Measurements from ENCODE around the gene MMUT. TPM values are rescaled to one million over a fixed set of nuclear protein-coding genes. Genes with fewer than 3 reads are reported as not detected.
"Not testable (repeated sequence)": the region's sequence is repeated elsewhere in the genome, so short reads cannot be mapped to it uniquely, and the experiment has no call there.

Gene MMUT
- total RNA-seq, 1 experiment from 2014 or later = 12.4 TPM

DNA sequence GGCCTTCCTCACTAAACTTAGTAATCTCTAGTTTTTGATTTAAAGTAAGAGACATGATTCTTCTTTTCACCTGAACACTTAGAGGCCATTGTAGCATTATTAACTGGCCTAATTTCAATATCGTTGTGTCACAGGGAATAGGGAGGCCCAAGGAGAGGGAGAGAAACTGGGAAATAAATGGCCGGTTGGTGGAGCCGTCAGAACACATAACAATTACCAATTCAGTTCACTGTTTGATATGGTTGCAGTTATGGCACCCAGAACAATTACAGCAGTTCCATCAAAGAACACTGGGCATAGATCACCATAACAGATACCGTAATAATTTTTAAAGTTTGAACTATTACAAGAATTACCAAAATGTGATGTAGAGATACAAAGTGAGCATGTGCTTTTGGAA is 27.6 kb upstream of the MMUT start:
- BruUV-seq (replicated peaks) = no TSS peak

DNA sequence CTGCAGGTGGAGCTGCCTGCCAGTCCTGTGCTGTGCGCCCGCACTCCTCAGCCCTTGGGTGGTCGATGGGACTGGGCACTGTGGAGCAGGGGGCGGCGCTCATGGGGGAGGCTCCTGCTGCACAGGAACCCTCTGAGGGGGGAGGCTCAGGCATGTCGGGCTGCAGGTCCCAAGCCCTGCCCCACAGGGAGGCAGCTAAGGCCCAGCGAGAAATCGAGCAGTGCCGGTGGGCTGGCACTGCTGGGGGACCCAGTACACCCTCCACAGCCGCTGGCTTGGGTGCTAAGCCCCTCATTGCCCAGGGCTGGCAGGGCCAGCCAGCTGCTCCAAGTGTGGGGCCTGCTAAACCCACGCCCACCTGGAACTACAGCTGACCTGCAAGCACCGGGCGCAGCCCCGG is 20.3 kb upstream of the MMUT start:
- H3K9me2 ChIP-seq (ENCODE audit: insufficient read depth); H3K27ac ChIP-seq (ENCODE audit: low read depth, low read length); RAD21 ChIA-PET (ENCODE audit: low non-redundant PET in 1 of 2, low total read pairs in 2 of 2, uncharacterized antibody in 2 of 2, unreplicated experiment in 2 of 2); H3K4me1 ChIP-seq (ENCODE audit: control insufficient read depth in 1 of 2, insufficient read depth in 2 of 2, low read length in 2 of 2); H3K27me3 ChIP-seq (ENCODE audit: insufficient read depth, low read length); DNase-seq (ENCODE audit: low read depth, low spot score); H3K4me3 ChIP-seq (replicated peaks in 1 of 2; ENCODE audit: low read depth in 1 of 2, low read length in 2 of 2); H2AFZ ChIP-seq (ENCODE audit: low read depth, low read length, poor library complexity, severe bottlenecking); H3K79me2 ChIP-seq (ENCODE audit: insufficient read depth, low read length); ATAC-seq; H3K9me3 ChIP-seq (ENCODE audit: control insufficient read depth in 1 of 2, insufficient read depth in 1 of 2, low read depth in 1 of 2, low read length in 2 of 2); POLR2A ChIA-PET; H3K36me3 ChIP-seq (ENCODE audit: control insufficient read depth in 1 of 2, insufficient read depth in 2 of 2, low read length in 2 of 2); H3K9ac ChIP-seq (ENCODE audit: low read length); intact Hi-C loops (cut with micrococcal nuclease); BruUV-seq (replicated peaks); CTCF ChIA-PET; H4K20me1 ChIP-seq (ENCODE audit: insufficient read depth); H3K4me2 ChIP-seq (ENCODE audit: low read length): not testable (repeated sequence)

More for the DNA sequence above, 27.6 kb upstream of the MMUT start:
- no peaks in the 10 kb centered on the region for H3K27me3 ChIP-seq (ENCODE audit: insufficient read depth, low read length)
- TF ChIP-seq RAD21 (IDR thresholded peaks at IDR 0.05; ENCODE audit: low read depth) (no peak), SP1 (IDR thresholded peaks at IDR 0.05; ENCODE audit: low read depth) (no peak), JUND (IDR thresholded peaks at IDR 0.05) (no peak), SRF (IDR thresholded peaks at IDR 0.05; ENCODE audit: low read depth) (no peak), ZFX (IDR thresholded peaks at IDR 0.05) (no peak), EZH2phosphoT487 (IDR thresholded peaks at IDR 0.05; ENCODE audit: borderline replicate concordance) (no peak), EZH2 (IDR thresholded peaks at IDR 0.05) (no peak), CBX3 (IDR thresholded peaks at IDR 0.05; ENCODE audit: low read depth) (no peak), ELF1 (IDR thresholded peaks at IDR 0.05; ENCODE audit: borderline replicate concordance, low read depth) (no peak), EGR1 (IDR thresholded peaks at IDR 0.05; ENCODE audit: low read depth) (no peak), SIN3A (IDR thresholded peaks at IDR 0.05; ENCODE audit: low read depth) (no peak)
- TF ChIP-seq, protein P1, sequence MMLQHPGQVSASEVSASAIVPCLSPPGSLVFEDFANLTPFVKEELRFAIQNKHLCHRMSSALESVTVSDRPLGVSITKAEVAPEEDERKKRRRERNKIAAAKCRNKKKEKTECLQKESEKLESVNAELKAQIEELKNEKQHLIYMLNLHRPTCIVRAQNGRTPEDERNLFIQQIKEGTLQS (IDR thresholded peaks at IDR 0.05) = no peak
- TF ChIP-seq, protein P2, sequence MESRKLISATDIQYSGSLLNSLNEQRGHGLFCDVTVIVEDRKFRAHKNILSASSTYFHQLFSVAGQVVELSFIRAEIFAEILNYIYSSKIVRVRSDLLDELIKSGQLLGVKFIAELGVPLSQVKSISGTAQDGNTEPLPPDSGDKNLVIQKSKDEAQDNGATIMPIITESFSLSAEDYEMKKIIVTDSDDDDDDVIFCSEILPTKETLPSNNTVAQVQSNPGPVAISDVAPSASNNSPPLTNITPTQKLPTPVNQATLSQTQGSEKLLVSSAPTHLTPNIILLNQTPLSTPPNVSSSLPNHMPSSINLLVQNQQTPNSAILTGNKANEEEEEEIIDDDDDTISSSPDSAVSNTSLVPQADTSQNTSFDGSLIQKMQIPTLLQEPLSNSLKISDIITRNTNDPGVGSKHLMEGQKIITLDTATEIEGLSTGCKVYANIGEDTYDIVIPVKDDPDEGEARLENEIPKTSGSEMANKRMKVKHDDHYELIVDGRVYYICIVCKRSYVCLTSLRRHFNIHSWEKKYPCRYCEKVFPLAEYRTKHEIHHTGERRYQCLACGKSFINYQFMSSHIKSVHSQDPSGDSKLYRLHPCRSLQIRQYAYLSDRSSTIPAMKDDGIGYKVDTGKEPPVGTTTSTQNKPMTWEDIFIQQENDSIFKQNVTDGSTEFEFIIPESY (IDR thresholded peaks at IDR 0.05; ENCODE audit: extremely low read depth, insufficient replicate concordance, low read length) = no peak
- TF ChIP-seq, protein P3, sequence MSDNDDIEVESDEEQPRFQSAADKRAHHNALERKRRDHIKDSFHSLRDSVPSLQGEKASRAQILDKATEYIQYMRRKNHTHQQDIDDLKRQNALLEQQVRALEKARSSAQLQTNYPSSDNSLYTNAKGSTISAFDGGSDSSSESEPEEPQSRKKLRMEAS (IDR thresholded peaks at IDR 0.05) = no peak
- TF ChIP-seq, protein P4, sequence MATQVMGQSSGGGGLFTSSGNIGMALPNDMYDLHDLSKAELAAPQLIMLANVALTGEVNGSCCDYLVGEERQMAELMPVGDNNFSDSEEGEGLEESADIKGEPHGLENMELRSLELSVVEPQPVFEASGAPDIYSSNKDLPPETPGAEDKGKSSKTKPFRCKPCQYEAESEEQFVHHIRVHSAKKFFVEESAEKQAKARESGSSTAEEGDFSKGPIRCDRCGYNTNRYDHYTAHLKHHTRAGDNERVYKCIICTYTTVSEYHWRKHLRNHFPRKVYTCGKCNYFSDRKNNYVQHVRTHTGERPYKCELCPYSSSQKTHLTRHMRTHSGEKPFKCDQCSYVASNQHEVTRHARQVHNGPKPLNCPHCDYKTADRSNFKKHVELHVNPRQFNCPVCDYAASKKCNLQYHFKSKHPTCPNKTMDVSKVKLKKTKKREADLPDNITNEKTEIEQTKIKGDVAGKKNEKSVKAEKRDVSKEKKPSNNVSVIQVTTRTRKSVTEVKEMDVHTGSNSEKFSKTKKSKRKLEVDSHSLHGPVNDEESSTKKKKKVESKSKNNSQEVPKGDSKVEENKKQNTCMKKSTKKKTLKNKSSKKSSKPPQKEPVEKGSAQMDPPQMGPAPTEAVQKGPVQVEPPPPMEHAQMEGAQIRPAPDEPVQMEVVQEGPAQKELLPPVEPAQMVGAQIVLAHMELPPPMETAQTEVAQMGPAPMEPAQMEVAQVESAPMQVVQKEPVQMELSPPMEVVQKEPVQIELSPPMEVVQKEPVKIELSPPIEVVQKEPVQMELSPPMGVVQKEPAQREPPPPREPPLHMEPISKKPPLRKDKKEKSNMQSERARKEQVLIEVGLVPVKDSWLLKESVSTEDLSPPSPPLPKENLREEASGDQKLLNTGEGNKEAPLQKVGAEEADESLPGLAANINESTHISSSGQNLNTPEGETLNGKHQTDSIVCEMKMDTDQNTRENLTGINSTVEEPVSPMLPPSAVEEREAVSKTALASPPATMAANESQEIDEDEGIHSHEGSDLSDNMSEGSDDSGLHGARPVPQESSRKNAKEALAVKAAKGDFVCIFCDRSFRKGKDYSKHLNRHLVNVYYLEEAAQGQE (IDR thresholded peaks at IDR 0.05; ENCODE audit: low read depth) = no peak
- ChIA-PET RAD21 (ENCODE audit: low non-redundant PET in 1 of 2, low total read pairs in 2 of 2, uncharacterized antibody in 2 of 2, unreplicated experiment in 2 of 2) (no interaction called here), POLR2A (no interaction called here), CTCF (no interaction called here)
- H3K79me2 ChIP-seq (ENCODE audit: insufficient read depth, low read length) = no peaks in the 10 kb centered on the region
- peaks cover 4 to 10% of the 10 kb centered on the region in 2 experiments for H3K36me3 ChIP-seq (ENCODE audit: control insufficient read depth in 1 of 2, insufficient read depth in 2 of 2, low read length in 2 of 2)
- H4K20me1 ChIP-seq (ENCODE audit: insufficient read depth) = no peaks in the 10 kb centered on the region
- H3K4me2 ChIP-seq (ENCODE audit: low read length) = no peak overlapping the region
- H3K4me3 ChIP-seq (replicated peaks in 1 of 2; ENCODE audit: low read depth in 1 of 2, low read length in 2 of 2) = no peak overlapping the region
- no peak overlapping the region for H3K9ac ChIP-seq (ENCODE audit: low read length)
- DNase-seq (ENCODE audit: low read depth, low spot score) = no peak
- H3K27ac ChIP-seq (ENCODE audit: low read depth, low read length) = no peak overlapping the region
- ATAC-seq = no peak
- H2AFZ ChIP-seq (ENCODE audit: low read depth, low read length, poor library complexity, severe bottlenecking) = no peak overlapping the region
- H3K9me3 ChIP-seq (ENCODE audit: control insufficient read depth in 1 of 2, insufficient read depth in 1 of 2, low read depth in 1 of 2, low read length in 2 of 2) = no peaks in the 10 kb centered on the region
- H3K9me2 ChIP-seq (ENCODE audit: insufficient read depth) = no peaks in the 10 kb centered on the region
- H3K4me1 ChIP-seq (ENCODE audit: control insufficient read depth in 1 of 2, insufficient read depth in 2 of 2, low read length in 2 of 2) = no peaks in the 10 kb centered on the region
- intact Hi-C loops (cut with micrococcal nuclease) = no loop called here

Measured in HCT116 (cell line).